Peyer's patch (tissue), 4 donors: ENCODE measurements around the gene GRAMD4. TPM values are rescaled to one million over a fixed set of nuclear protein-coding genes. Genes with fewer than 3 reads are reported as not detected.
A peak's percentile ranks its signal among the peaks of the same experiment; 100 is the strongest.

ENCODE experiments used
- DNase-seq, 3 donors: peaks; one replicate each; pipeline ENCODE4 v3.0.0-alpha.2; 2017 to 2019
- H3K27ac ChIP-seq, 4 donors: fragments of 200-600 bp; sonication (generic); one replicate each; pipeline ENCODE4 v1.5.1; 2016 to 2019
- H3K27me3 ChIP-seq, 2 donors: fragments of 200-600 bp; sonication (generic); one replicate each; pipeline ENCODE4 v1.5.1; 2019
- H3K36me3 ChIP-seq, 3 donors: fragments of 200-600 bp; sonication (generic); one replicate each; pipeline ENCODE4 v1.5.1; 2016 to 2019
- H3K4me1 ChIP-seq, 4 donors: fragments of 200-600 bp; sonication (generic); one replicate each; pipeline ENCODE4 v1.5.1; 2016 to 2019
- H3K4me3 ChIP-seq, 4 donors: fragments of 200-600 bp; sonication (generic); 1 replicate in 3 of 4; 2 replicates in 1 of 4; pipeline ENCODE4 v1.5.1; 2016 to 2019; ENCODE audit warnings: mild to moderate bottlenecking in 1 of 4
- H3K9me3 ChIP-seq, 4 donors: fragments of 200-600 bp; sonication (generic); one replicate each; pipeline ENCODE4 v1.5.1; 2016 to 2019; ENCODE audit warnings: mild to moderate bottlenecking in 1 of 4
- CTCF ChIP-seq, 6 experiments: fragments of 450-650 bp in 4 of 6; fragments of 200-600 bp in 2 of 6; sonication (generic) in 1 of 6; IDR thresholded peaks; one replicate each; pipeline ENCODE4 v1.5.1; 2017 to 2019; ENCODE audit warnings: antibody characterized with exemption in 6 of 6, mild to moderate bottlenecking in 3 of 6, moderate library complexity in 1 of 6
- POLR2A ChIP-seq, 2 donors: fragments of 450-650 bp; IDR thresholded peaks; one replicate each; pipeline ENCODE4 v1.5.1; 2017; ENCODE audit warnings: antibody characterized with exemption in 2 of 2, mild to moderate bottlenecking in 2 of 2, moderate library complexity in 2 of 2
- total RNA-seq, 4 donors: library from RNA; depleted of rRNA; stranded (reverse); fragments of >200 nt; gene quantifications; one replicate each; pipeline ENCODE4 v1.1.0, GENCODE V29; 2016

GRAMD4 gene
- total RNA-seq, 4 donors from 2014 or later = 98.2 to 428 (median 422) TPM

- H3K27ac ChIP-seq = no peak overlapping the region
- DNase-seq = no peak
- H3K9me3 ChIP-seq = no peaks in the 10 kb centered on the region
- H3K36me3 ChIP-seq = peaks cover 0 to 32% (median 0%) of the 10 kb centered on the region in 3 donors
- H3K27me3 ChIP-seq = no peaks in the 10 kb centered on the region
- peak in 5 of 6 experiments; percentile 11 to 48 (median 43) for TF ChIP-seq CTCF (IDR thresholded peaks at IDR 0.05)
- no peak for TF ChIP-seq POLR2A (IDR thresholded peaks at IDR 0.05)
- H3K4me1 ChIP-seq = peaks cover 14 to 22% (median 15%) of the 10 kb centered on the region in 4 donors
- H3K4me3 ChIP-seq = no peak overlapping the region
These were observed 60.8 kb downstream of the GRAMD4 start for GRCh38 chr22:46681010-46681409.

- no peak for TF ChIP-seq CTCF (IDR thresholded peaks at IDR 0.05)
- no peak for DNase-seq
- H3K36me3 ChIP-seq = peaks cover 0 to 30% (median 0%) of the 10 kb centered on the region in 3 donors
- peaks cover 15 to 34% (median 16%) of the 10 kb centered on the region in 4 donors for H3K4me1 ChIP-seq
- no peak overlapping the region for H3K27ac ChIP-seq
- H3K9me3 ChIP-seq = no peaks in the 10 kb centered on the region
- no peak overlapping the region for H3K4me3 ChIP-seq
- no peaks in the 10 kb centered on the region for H3K27me3 ChIP-seq
These were observed 62.0 kb downstream of the GRAMD4 start for GRCh38 chr22:46682011-46682731.

GRCh38 chr22:46684706-46685105 is 64.5 kb downstream of the GRAMD4 start:
- no peak overlapping the region for H3K4me3 ChIP-seq
- H3K9me3 ChIP-seq = no peaks in the 10 kb centered on the region
- TF ChIP-seq POLR2A (IDR thresholded peaks at IDR 0.05) = no peak
- no peak for TF ChIP-seq CTCF (IDR thresholded peaks at IDR 0.05)
- H3K4me1 ChIP-seq = peaks cover 15 to 44% (median 19%) of the 10 kb centered on the region in 4 donors
- peaks cover 0 to 31% (median 0%) of the 10 kb centered on the region in 3 donors for H3K36me3 ChIP-seq
- peak overlapping the region in 3 of 4 donors; percentile 35 to 91 (median 79) for H3K27ac ChIP-seq
- peak in 2 of 3 donors; percentile 84 for DNase-seq
- H3K27me3 ChIP-seq = no peaks in the 10 kb centered on the region

- Histone ChIP-seq H3K36me3 (peaks cover 0 to 49% (median 0%) of the 10 kb centered on the region in 3 donors), H3K4me1 (peaks cover 15 to 44% (median 19%) of the 10 kb centered on the region in 4 donors), H3K4me3 (no peak overlapping the region), H3K9me3 (no peaks in the 10 kb centered on the region), H3K27ac (peak overlapping the region; percentile 11 to 91 (median 64)), H3K27me3 (no peaks in the 10 kb centered on the region)
- no peak for DNase-seq
- TF ChIP-seq POLR2A (IDR thresholded peaks at IDR 0.05) = peak in 1 of 2 donors; percentile 3
- TF ChIP-seq CTCF (IDR thresholded peaks at IDR 0.05) = no peak
These were observed 66.2 kb downstream of the GRAMD4 start for GRCh38 chr22:46686221-46687047.

GRCh38 chr22:46687048-46687444 is 66.9 kb downstream of the GRAMD4 start:
- TF ChIP-seq CTCF (IDR thresholded peaks at IDR 0.05) (no peak), POLR2A (IDR thresholded peaks at IDR 0.05) (no peak)
- Histone ChIP-seq H3K36me3 (peaks cover 0 to 55% (median 0%) of the 10 kb centered on the region in 3 donors), H3K27me3 (no peaks in the 10 kb centered on the region), H3K27ac (peak overlapping the region in 2 of 4 donors; percentile 37 to 79), H3K4me3 (no peak overlapping the region), H3K4me1 (peaks cover 15 to 44% (median 19%) of the 10 kb centered on the region in 4 donors), H3K9me3 (no peaks in the 10 kb centered on the region)
- DNase-seq = no peak
